ENCODE results near the gene PGM2L1. TPM values are rescaled to one million over a fixed set of nuclear protein-coding genes. Genes with fewer than 3 reads are reported as not detected.
"Not testable (repeated sequence)": the region's sequence is repeated elsewhere in the genome, so short reads cannot be mapped to it uniquely, and the experiment has no call there.

PGM2L1 gene
- total RNA-seq, 1 donor from 2014 or later, result 1.6 TPM

DNA sequence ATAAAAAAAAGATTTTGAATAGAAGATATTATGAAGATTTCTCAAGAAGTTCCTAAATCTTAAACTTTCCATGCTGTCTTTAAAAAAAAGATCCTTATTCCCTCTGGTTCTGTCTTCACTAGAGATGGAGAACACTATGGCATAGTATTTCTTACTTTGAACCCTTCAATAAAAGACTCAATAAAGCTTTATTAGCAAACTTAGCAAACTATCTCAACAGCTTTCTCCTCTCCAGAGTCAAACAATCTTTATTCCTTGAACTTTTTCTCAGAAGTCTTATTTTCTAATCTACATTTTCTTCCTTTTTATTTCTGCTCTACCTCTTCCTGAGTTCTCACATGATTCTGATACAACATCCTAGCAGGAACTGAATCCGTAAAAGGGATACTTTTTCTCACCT, 65.0 kb downstream of the PGM2L1 start:
- no peak overlapping the region for H3K4me3 ChIP-seq

DNA sequence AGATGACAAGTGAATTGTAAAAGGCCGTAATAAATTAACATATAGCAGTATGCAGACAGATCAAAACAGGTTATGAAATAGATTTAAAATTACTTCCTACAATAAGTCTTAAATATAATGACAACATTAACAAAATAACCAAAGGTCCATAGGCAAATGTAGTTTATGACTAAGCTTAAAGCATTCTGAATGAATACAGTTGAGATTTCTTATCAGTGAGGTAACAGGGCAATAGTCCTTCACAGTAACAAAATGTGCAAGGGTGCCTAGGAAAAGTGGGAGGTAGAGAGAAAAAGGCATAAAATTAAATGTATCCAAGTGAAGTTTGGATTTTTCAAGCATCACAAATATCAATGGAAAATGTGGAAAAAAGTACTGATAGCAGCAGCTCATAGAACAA, 65.9 kb downstream of the PGM2L1 start:
- H3K9me3 ChIP-seq (replicated peaks), result no peaks in the 10 kb centered on the region
- no peak overlapping the region for H3K27ac ChIP-seq (replicated peaks)
- H3K27me3 ChIP-seq (ENCODE audit: low read depth), result no peaks in the 10 kb centered on the region
- TF ChIP-seq, protein P1, sequence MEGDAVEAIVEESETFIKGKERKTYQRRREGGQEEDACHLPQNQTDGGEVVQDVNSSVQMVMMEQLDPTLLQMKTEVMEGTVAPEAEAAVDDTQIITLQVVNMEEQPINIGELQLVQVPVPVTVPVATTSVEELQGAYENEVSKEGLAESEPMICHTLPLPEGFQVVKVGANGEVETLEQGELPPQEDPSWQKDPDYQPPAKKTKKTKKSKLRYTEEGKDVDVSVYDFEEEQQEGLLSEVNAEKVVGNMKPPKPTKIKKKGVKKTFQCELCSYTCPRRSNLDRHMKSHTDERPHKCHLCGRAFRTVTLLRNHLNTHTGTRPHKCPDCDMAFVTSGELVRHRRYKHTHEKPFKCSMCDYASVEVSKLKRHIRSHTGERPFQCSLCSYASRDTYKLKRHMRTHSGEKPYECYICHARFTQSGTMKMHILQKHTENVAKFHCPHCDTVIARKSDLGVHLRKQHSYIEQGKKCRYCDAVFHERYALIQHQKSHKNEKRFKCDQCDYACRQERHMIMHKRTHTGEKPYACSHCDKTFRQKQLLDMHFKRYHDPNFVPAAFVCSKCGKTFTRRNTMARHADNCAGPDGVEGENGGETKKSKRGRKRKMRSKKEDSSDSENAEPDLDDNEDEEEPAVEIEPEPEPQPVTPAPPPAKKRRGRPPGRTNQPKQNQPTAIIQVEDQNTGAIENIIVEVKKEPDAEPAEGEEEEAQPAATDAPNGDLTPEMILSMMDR (IDR thresholded peaks at IDR 0.05; ENCODE audit: borderline replicate concordance), result no peak
- DNase-seq, result no peak
- H3K36me3 ChIP-seq, result no peaks in the 10 kb centered on the region
- H3K4me1 ChIP-seq, result no peaks in the 10 kb centered on the region
- intact Hi-C loops (cut with micrococcal nuclease), result loop anchor here (10.0 kb wide), 1 partner anchor 77 kb away; no protein-coding TSS in a partner anchor
- no peak overlapping the region for H3K4me3 ChIP-seq

More for the DNA sequence above, 65.0 kb downstream of the PGM2L1 start:
- Histone ChIP-seq H3K27me3 (ENCODE audit: low read depth) (no peaks in the 10 kb centered on the region), H3K4me1 (no peaks in the 10 kb centered on the region), H3K9me3 (replicated peaks) (no peaks in the 10 kb centered on the region), H3K36me3 (no peaks in the 10 kb centered on the region), H3K27ac (replicated peaks) (no peak overlapping the region)
- intact Hi-C loops (cut with micrococcal nuclease), result loop anchor here (10.0 kb wide), 1 partner anchor 78 kb away; no protein-coding TSS in a partner anchor
- TF ChIP-seq, protein P1 (IDR thresholded peaks at IDR 0.05; ENCODE audit: borderline replicate concordance), result no peak
- no peak for DNase-seq

DNA sequence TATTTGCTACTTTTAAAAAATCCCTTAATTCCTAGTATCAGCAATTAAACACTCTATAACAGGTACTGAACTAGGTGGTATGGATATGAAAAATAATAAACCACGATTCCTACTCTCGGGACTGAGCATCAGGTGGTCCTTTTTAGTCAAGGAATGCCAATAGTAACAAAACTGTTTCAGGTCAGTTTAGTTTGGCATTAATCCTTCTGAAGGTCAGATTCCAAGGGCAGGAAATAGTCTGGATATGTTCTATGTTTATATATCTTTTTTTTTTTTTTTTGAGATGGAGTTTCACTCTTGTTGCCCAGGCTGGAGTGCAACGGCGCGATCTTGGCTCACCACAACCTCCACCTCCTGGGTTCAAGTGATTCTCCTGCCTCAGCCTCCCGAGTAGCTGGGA, 67.2 kb downstream of the PGM2L1 start:
- peaks cover 13% of the 10 kb centered on the region for H3K4me1 ChIP-seq
- H3K27ac ChIP-seq (replicated peaks); H3K9me3 ChIP-seq (replicated peaks); DNase-seq; H3K36me3 ChIP-seq; H3K27me3 ChIP-seq (ENCODE audit: low read depth); H3K4me3 ChIP-seq: not testable (repeated sequence)
- intact Hi-C loops (cut with micrococcal nuclease), result loop anchor here (10.0 kb wide), 1 partner anchor 76 kb away; no protein-coding TSS in a partner anchor

DNA sequence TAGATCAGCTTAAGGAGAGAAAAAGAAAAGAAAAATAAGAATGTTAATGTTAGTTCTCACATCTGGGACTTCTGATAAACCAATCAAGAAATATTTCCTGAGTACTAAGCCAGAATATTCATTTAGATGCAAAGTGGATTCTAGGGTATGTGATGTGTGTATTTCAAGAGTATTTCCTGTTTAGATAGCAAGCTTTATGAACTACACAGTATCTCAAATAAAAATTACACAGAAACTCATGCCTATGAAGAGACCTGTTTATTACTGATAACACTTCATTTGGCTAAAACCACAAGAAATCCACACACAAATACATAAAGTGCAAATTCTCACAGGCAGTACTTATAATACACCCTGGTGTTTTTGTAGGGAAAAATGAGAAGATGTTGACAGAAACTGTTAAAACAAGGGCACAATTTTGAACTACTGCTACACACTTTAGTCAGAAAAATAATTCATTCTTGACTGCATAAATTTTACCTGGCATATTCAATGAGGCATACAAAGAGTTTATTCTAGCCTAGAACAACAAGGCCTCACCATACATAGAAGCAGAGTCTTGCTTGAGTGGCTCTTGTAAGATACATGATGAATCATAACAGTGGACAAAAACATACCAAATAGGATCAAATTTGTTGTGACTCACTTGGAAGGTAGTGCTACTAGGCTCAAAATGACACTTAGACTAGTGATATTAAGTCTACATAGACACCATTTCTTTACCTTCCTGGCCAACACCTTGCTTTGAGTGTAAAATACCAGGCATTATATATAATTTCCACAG, 68.0 kb downstream of the PGM2L1 start:
- H3K9me3 ChIP-seq (replicated peaks), result no peaks in the 10 kb centered on the region

DNA sequence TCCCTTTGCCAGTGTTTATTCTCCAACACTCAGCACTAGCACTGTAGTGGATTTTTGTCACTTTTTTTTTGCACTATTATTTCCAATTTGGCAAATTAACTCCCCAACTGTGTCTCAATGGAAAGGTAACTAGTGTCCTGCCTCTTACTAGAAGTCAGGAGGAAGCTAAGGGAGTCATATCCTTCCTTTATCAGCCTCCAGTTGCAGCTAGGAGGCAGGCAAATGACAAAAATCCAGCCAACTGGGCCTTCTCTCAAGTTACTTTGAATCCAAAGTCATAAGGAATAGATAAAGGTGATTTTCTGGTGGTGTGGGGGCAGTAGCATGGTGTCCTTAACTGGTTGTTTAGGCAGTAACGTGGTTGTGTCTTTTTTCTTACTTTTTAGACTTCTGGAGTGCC, 71.2 kb downstream of the PGM2L1 start:
- Histone ChIP-seq H3K27ac (replicated peaks) (no peak overlapping the region), H3K27me3 (ENCODE audit: low read depth) (no peaks in the 10 kb centered on the region), H3K9me3 (replicated peaks) (no peaks in the 10 kb centered on the region), H3K4me1 (peaks cover 39% of the 10 kb centered on the region), H3K4me3 (no peak overlapping the region), H3K36me3 (no peaks in the 10 kb centered on the region)
- TF ChIP-seq, protein P1 (IDR thresholded peaks at IDR 0.05; ENCODE audit: borderline replicate concordance), result no peak
- intact Hi-C loops (cut with micrococcal nuclease), result no loop called here
- no peak for DNase-seq

More for the DNA sequence above, 68.0 kb downstream of the PGM2L1 start:
- no peak overlapping the region for H3K4me3 ChIP-seq
- no peaks in the 10 kb centered on the region for H3K36me3 ChIP-seq
- H3K4me1 ChIP-seq, result peaks cover 20% of the 10 kb centered on the region
- intact Hi-C loops (cut with micrococcal nuclease), result loop anchor here (10.0 kb wide), 1 partner anchor 75 kb away; no protein-coding TSS in a partner anchor
- no peaks in the 10 kb centered on the region for H3K27me3 ChIP-seq (ENCODE audit: low read depth)
- H3K27ac ChIP-seq (replicated peaks), result no peak overlapping the region
- TF ChIP-seq, protein P1 (IDR thresholded peaks at IDR 0.05; ENCODE audit: borderline replicate concordance), result no peak
- DNase-seq, result no peak

DNA sequence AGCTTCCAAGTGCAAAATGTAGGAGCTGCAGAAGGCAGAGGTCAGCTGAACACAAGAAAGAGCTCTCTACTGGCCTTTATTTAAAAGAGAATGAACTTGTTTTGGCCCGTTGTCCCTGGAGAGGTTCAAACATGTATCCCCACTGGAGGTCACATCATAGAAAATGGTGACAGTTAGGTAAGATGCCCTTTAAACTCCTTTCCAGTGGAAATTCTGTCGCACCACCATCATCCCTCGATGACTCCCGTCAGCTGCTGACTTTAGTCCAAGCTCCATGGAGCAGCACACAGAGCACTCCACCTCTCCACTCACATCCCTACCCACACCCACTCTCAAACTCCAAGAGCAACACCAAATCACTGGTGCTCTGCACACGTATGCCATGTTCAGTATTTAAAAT, 71.6 kb downstream of the PGM2L1 start:
- peaks cover 43% of the 10 kb centered on the region for H3K4me1 ChIP-seq
- H3K36me3 ChIP-seq, result no peaks in the 10 kb centered on the region
- TF ChIP-seq, protein P1 (IDR thresholded peaks at IDR 0.05; ENCODE audit: borderline replicate concordance), result no peak
- DNase-seq, result no peak
- no peaks in the 10 kb centered on the region for H3K27me3 ChIP-seq (ENCODE audit: low read depth)
- intact Hi-C loops (cut with micrococcal nuclease), result no loop called here
- H3K27ac ChIP-seq (replicated peaks), result no peak overlapping the region
- H3K9me3 ChIP-seq (replicated peaks), result no peaks in the 10 kb centered on the region
- H3K4me3 ChIP-seq, result no peak overlapping the region

Data from left ventricle myocardium inferior (tissue), 1 donor.